Upper lobe of left lung (tissue), 6 donors: Measurements from ENCODE around the gene GNL3L. TPM values are rescaled to one million over a fixed set of nuclear protein-coding genes. Genes with fewer than 3 reads are reported as not detected.
"Not testable (repeated sequence)": the region's sequence is repeated elsewhere in the genome, so short reads cannot be mapped to it uniquely, and the experiment has no call there.

Experiments
- ATAC-seq, 2 donors: fragments of 200-7000 bp; cut with Tn5 transposase; one replicate each; pipeline ENCODE4 v1.9.1; 2022; ENCODE audit warnings: mild to moderate bottlenecking in 2 of 2, moderate library complexity in 2 of 2; ENCODE audit not compliant: low FRiP score in 2 of 2
- DNase-seq, 2 donors: peaks; one replicate each; pipeline ENCODE4 v3.0.0-alpha.2; 2019 to 2020
- H3K27ac ChIP-seq, 4 donors: fragments of 200-600 bp; sonication (generic); one replicate each; pipeline ENCODE4 v1.5.1; 2016 to 2019
- H3K27me3 ChIP-seq, 4 donors: fragments of 200-600 bp; sonication (generic); one replicate each; pipeline ENCODE4 v1.5.1; 2017 to 2019
- H3K36me3 ChIP-seq, 4 donors: fragments of 200-600 bp; sonication (generic); one replicate each; pipeline ENCODE4 v1.5.1; 2016 to 2019
- H3K4me1 ChIP-seq, 4 donors: fragments of 200-600 bp; sonication (generic); one replicate each; pipeline ENCODE4 v1.5.1; 2018 to 2019
- H3K4me3 ChIP-seq, 4 donors: fragments of 200-600 bp; sonication (generic); one replicate each; pipeline ENCODE4 v1.5.1; 2017 to 2019; ENCODE audit warnings: mild to moderate bottlenecking in 2 of 4, moderate library complexity in 1 of 4
- H3K9me3 ChIP-seq, 4 donors: fragments of 200-600 bp; sonication (generic); one replicate each; pipeline ENCODE4 v1.5.1; 2018 to 2019
- EP300 ChIP-seq, 4 donors: sonication (generic); formaldehyde crosslinking; IDR thresholded peaks; one replicate each; pipeline ENCODE4 v1.5.1; 2017; ENCODE audit warnings: antibody characterized with exemption in 4 of 4, control low read depth in 2 of 4
- POLR2A ChIP-seq, 4 donors: fragments of 450-650 bp; IDR thresholded peaks; one replicate each; pipeline ENCODE4 v1.5.1; 2016 to 2017; ENCODE audit warnings: antibody characterized with exemption in 4 of 4, mild to moderate bottlenecking in 2 of 4
- POLR2AphosphoS5 ChIP-seq, 2 donors: sonication (generic); formaldehyde crosslinking; IDR thresholded peaks; one replicate each; pipeline ENCODE4 v1.5.1; 2017; ENCODE audit warnings: antibody characterized with exemption in 2 of 2
- WGBS, 2 donors: methylation state at CpG; one replicate each; pipeline ENCODE4 v1.1.5; 2017 to 2018; 5-methylcytosine and 5-hydroxymethylcytosine counted together
- total RNA-seq, 6 donors: library from RNA; depleted of rRNA in 4 of 6; stranded (reverse); fragments of >200 nt in 4 of 6; gene quantifications; one replicate each; pipeline versions ENCODE4 v1.1.0 to v1.2.1, GENCODE V29; 2016 to 2021
- TF ChIP-seq, protein P1 (sequence below), 6 experiments: fragments of 450-650 bp in 4 of 6; fragments of 200-600 bp in 2 of 6; sonication (generic) in 2 of 6; IDR thresholded peaks; one replicate each; pipeline ENCODE4 v1.5.1; 2016 to 2019; ENCODE audit warnings: antibody characterized with exemption in 6 of 6
- donor health status: DM: no; HTN: no; CAD: no; lungs with moderate emphysema.
- donor health status: DM: no; HTN: yes; CAD: no; lungs with severe emphysema.

The GNL3L gene
- total RNA-seq, 6 donors from 2014 or later = 24.6 to 37.7 (median 29.3) TPM

DNA sequence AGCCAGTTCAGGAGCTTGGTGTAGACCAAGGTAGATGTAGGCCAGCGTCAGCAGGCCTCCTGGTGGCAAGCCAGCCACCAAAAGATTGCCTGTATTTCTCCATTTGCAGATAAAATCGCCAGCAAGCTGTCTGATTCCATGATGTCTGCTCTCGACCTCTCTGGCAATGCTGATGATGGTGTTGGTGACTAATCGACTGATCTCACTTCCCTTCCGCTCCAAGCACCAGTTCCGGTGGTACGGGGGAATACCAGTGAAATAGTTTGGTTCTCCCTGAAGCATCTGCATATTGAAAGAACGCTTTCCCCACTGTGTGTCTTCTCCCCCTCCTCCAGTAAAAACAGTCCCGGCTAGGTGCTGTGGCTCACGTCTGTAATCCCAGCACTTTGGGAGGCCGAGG is 30.4 kb downstream of the GNL3L start:
- WGBS, 2 donors = 82 to 100% methylated on average over 7 to 11 of the region's 11 CpGs
- H3K4me3 ChIP-seq = no peak overlapping the region
- H3K4me1 ChIP-seq = no peaks in the 10 kb centered on the region
- no peaks in the 10 kb centered on the region for H3K27me3 ChIP-seq
- H3K27ac ChIP-seq = no peak overlapping the region
- DNase-seq (no peak), ATAC-seq (no peak)
- peaks cover 0 to 62% (median 29%) of the 10 kb centered on the region in 4 donors for H3K36me3 ChIP-seq
- H3K9me3 ChIP-seq = no peaks in the 10 kb centered on the region
- no peak for TF ChIP-seq POLR2A (IDR thresholded peaks at IDR 0.05)
- TF ChIP-seq, protein P1, sequence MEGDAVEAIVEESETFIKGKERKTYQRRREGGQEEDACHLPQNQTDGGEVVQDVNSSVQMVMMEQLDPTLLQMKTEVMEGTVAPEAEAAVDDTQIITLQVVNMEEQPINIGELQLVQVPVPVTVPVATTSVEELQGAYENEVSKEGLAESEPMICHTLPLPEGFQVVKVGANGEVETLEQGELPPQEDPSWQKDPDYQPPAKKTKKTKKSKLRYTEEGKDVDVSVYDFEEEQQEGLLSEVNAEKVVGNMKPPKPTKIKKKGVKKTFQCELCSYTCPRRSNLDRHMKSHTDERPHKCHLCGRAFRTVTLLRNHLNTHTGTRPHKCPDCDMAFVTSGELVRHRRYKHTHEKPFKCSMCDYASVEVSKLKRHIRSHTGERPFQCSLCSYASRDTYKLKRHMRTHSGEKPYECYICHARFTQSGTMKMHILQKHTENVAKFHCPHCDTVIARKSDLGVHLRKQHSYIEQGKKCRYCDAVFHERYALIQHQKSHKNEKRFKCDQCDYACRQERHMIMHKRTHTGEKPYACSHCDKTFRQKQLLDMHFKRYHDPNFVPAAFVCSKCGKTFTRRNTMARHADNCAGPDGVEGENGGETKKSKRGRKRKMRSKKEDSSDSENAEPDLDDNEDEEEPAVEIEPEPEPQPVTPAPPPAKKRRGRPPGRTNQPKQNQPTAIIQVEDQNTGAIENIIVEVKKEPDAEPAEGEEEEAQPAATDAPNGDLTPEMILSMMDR (IDR thresholded peaks at IDR 0.05) = no peak
- TF ChIP-seq POLR2AphosphoS5 (IDR thresholded peaks at IDR 0.05) = no peak
- TF ChIP-seq EP300 (IDR thresholded peaks at IDR 0.05) = no peak

DNA sequence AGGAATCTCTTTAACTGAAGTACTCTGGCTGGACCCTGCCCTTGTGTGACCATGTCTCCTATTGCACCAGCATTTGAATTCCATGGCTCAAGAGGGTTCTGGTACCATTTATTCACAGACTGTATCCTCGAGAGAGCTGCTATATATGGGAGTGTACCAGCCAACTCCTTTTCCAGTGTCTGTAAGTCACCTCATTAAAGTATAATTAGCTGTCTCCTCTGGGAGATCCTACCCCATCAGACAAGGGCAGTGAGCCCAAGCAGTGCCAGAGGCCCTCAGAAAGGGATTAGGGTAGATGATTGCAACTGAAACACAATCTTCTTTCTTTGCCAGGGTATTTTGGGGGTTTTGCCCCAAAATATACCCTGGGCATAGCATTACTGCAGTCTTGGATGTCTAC is 31.6 kb downstream of the GNL3L start:
- no peaks in the 10 kb centered on the region for H3K9me3 ChIP-seq
- TF ChIP-seq EP300 (IDR thresholded peaks at IDR 0.05) (no peak), POLR2A (IDR thresholded peaks at IDR 0.05) (no peak), POLR2AphosphoS5 (IDR thresholded peaks at IDR 0.05) (no peak)
- TF ChIP-seq, protein P1 (IDR thresholded peaks at IDR 0.05) = no peak
- no peak overlapping the region for H3K4me3 ChIP-seq
- ATAC-seq (no peak), DNase-seq (no peak)
- H3K27ac ChIP-seq = no peak overlapping the region
- H3K36me3 ChIP-seq = peaks cover 0 to 52% (median 25%) of the 10 kb centered on the region in 4 donors
- 53% methylated on average over 1 of the region's 1 CpG; no CpG with 5 or more reads in 1 of the 2 donors for WGBS, 2 donors
- no peaks in the 10 kb centered on the region for H3K4me1 ChIP-seq
- H3K27me3 ChIP-seq = no peaks in the 10 kb centered on the region

DNA sequence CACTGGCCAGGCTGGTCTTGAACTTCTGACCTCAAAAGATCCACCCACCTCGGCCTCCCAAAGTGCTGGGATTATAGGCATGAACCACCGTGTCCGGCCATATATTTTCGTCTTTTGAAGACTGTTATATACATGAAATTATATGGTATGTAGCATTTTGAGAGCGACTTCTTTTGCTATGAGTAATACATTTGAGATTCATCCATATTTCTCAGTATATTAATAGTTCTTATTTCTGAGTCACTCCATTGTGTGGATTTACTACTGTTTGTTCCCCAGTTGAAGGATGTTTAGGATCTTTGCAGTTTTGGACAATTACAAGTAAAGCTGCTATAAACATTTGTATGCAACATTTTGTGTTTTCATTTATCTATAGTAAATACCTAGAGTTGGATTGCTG is 34.9 kb downstream of the GNL3L start:
- Histone ChIP-seq H3K9me3 (peaks cover 0 to 3% (median under 1%) of the 10 kb centered on the region in 4 donors), H3K4me3 (no peak overlapping the region)
- no peak for TF ChIP-seq POLR2A (IDR thresholded peaks at IDR 0.05)
- no peak for TF ChIP-seq POLR2AphosphoS5 (IDR thresholded peaks at IDR 0.05)
- no peak for TF ChIP-seq EP300 (IDR thresholded peaks at IDR 0.05)
- TF ChIP-seq, protein P1 (IDR thresholded peaks at IDR 0.05) = no peak

DNA sequence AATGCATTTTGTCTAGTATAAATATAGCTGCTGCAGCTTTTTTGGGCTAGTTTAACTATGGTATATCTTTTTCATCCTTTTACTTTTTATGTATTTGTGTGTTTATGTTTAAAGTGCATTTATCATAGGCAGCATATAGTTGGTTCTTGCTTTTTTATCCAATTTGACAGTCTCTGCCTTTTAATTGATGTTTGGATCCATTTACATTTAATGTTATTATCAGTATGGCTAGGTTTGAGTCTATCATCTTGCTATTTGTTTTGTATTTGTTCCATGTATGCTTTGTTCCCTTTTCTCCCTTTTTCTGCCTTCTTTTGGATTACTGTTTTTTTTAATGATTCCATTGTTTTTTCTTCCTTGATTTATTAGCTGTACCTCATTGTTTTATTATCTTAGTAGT is 40.3 kb downstream of the GNL3L start:
- H3K4me1 ChIP-seq = no peaks in the 10 kb centered on the region
- no peak overlapping the region for H3K4me3 ChIP-seq
- ATAC-seq (no peak), DNase-seq (no peak)
- TF ChIP-seq POLR2AphosphoS5 (IDR thresholded peaks at IDR 0.05) (no peak), POLR2A (IDR thresholded peaks at IDR 0.05) (no peak), EP300 (IDR thresholded peaks at IDR 0.05) (no peak)
- TF ChIP-seq, protein P1 (IDR thresholded peaks at IDR 0.05) = no peak
- peaks cover 0 to 7% (median 3%) of the 10 kb centered on the region in 4 donors for H3K9me3 ChIP-seq
- H3K27ac ChIP-seq = no peak overlapping the region
- no peaks in the 10 kb centered on the region for H3K27me3 ChIP-seq
- no peaks in the 10 kb centered on the region for H3K36me3 ChIP-seq

More for the DNA sequence above, 34.9 kb downstream of the GNL3L start:
- peaks cover 0 to 24% (median 11%) of the 10 kb centered on the region in 4 donors for H3K36me3 ChIP-seq
- H3K4me1 ChIP-seq = no peaks in the 10 kb centered on the region
- no peak for ATAC-seq
- WGBS, 2 donors = 87 to 100% methylated on average over 3 to 5 of the region's 5 CpGs
- H3K27ac ChIP-seq = no peak overlapping the region
- no peaks in the 10 kb centered on the region for H3K27me3 ChIP-seq
- no peak for DNase-seq

DNA sequence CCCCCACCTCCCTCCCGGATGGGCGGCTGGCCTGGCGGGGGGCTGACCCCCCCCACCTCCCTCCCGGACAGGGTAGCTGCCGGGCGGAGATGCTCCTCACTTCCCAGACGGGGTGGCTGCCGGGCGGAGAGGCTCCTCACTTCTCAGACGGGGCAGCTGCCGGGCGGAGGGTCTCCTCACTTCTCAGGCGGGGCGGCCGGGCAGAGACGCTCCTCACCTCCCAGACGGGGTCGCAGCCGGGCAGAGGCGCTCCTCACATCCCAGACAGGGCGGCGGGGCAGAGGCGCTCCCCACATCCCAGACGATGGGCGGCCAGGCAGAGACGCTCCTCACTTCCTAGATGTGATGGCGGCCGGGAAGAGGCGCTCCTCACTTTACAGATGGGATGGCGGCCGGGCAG is 42.6 kb downstream of the GNL3L start:
- ATAC-seq, H3K9me3 ChIP-seq, H3K4me3 ChIP-seq, H3K36me3 ChIP-seq, H3K4me1 ChIP-seq, H3K27ac ChIP-seq, H3K27me3 ChIP-seq: not testable (repeated sequence)
- WGBS, 2 donors = 96% methylated on average over 19 of the region's 31 CpGs; no CpG with 5 or more reads in 1 of the 2 donors
- DNase-seq = peak in 1 of 2 donors; percentile 9
